ENCODE measurements around the gene IQCK.

- TF ChIP-seq POLR2A (IDR thresholded peaks at IDR 0.05) (no peak), CTCF (IDR thresholded peaks at IDR 0.05) (no peak)
Observed at GRCh38 chr16:19885451-19886072, 167.5 kb downstream of the IQCK start.
